ENCODE data around the gene SMARCD1.
"Not testable (repeated sequence)": the region's sequence is repeated elsewhere in the genome, so short reads cannot be mapped to it uniquely, and the experiment has no call there.

Gene SMARCD1

DNA sequence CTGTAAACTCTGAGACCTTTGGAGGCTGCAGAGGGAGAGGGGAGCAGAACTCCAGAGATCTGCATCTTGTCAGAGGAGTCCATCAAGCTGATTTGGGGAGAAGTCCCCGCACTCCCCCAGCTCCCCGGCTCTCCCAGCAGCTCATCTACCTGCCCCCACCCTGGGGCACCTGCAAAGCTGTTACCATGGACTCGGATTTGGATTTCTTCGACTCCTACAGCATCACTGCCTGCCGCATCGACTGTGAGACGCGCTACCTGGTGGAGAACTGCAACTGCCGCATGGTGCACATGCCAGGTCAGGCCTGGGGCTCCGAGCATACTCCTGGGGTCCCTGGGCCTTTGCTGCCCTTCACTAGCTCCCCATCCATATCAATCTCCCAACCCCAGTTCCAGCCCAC, 6.9 kb upstream of the SMARCD1 start:
- no peak for DNase-seq

DNA sequence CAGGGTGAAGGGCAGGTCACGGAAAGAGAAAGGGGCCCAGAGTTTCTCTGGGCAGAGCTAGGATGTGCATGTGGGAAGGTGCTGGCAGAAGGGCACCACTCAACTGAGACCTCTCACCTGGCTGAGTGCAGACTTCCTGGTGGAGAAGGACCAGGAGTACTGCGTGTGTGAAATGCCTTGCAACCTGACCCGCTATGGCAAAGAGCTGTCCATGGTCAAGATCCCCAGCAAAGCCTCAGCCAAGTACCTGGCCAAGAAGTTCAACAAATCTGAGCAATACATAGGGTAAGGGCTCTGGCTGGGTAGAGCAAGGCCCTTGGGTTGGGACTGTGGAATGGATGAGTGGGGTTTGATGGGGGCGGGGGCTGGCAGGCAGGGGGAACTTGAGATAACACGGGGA, 5.4 kb upstream of the SMARCD1 start:
- no peak for DNase-seq

DNA sequence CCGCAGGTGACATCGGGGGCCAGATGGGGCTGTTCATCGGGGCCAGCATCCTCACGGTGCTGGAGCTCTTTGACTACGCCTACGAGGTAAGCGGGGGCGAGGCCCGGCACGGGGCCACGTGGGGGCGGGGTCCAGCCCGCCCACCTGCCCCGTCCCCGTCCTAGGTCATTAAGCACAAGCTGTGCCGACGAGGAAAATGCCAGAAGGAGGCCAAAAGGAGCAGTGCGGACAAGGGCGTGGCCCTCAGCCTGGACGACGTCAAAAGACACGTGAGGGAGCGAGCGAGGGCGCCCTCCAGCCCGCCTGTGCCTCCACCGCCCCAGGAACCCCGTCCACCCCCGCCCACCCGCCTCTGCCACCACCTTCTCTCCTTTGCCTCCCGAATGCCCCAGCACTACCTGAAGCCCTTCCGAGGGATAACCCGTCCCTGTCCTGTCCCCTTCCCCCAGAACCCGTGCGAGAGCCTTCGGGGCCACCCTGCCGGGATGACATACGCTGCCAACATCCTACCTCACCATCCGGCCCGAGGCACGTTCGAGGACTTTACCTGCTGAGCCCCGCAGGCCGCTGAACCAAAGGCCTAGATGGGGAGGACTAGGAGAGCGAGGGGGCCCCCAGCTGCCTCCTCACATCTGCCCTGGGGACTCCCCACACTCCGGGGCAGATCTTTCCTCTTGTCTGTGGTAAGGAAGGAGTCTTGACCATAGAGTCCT, 3.9 kb upstream of the SMARCD1 start:
- no peak for DNase-seq

DNA sequence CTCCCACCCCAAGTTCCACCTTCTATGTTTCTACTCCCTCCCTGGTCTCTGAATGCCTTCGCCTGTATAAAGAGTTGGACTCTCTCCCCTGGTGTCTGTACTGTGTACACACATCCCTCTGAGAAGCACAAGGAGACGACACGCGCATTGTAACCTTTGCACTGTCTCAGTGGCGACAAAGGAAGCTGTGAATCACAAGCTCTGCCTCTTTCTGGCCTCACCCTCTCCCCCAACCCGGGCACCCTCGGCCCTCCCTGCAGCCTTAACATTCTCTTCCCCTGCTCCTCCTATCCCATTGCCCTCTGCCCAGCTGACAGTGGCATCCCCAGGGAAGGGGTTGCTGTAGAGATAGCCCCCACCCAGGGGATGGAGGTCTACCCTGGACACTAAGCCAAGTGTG, 2.5 kb upstream of the SMARCD1 start:
- no peak for DNase-seq

DNA sequence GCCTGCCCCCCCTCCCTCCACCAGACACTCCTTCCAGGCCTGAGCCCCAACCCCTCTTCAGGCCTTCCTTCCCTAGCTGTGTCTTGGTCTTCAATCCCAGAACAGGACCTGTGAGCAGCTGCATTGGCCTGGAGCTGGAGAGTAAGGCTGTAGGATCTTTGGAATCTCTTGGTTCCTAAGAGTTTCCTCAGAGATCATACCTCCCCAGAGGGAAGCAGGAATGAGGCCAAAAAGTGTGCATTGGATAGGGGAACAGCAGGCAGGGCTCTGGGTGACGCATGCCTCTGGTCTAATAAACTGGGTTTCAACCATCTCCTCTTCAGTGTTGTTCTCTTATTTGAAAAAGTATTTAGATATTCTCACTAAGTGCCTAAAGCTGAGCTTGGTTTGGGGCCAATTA, 1.8 kb upstream of the SMARCD1 start:
- DNase-seq, result no peak

DNA sequence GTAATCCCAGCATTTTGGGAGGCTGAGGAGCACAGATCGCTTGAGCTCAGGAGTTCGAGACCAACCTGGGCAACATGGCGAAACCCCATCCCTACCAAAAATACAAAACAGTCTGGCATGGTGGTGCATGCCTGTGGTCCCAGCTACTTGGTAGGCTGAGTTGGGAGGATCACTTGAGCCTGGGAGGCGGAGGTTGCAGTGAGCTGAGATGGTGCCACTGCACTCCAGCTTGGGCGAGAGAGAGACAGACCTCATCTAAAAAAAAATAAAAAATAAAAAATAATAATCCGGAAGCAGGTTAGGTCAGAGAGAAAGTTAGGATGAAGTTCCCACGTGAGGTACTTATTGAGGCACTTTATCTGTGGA, 750 bp upstream of the SMARCD1 start:
- DNase-seq, result not testable (repeated sequence)

DNA sequence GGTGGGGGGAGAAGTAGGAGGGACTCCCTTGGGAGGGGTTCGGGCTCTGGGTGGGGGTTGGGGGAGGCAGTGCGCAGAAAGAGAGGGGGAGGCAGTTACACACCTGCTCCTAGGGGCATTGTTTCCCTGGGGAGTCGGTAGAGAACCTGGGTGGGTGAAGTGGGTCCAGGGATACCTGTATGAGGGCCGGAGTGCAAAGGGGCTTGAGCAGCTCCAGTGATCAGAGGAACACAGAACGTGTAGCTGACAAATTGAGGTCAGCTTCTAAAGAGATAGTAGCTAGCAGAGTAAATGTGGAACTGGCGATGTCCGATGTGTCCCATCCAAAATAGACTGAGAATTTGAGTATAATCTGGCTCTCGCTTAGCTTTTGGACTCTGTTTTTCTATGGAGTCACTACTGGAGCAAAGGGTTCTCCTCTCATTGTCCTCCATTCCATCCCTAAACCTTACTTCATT, 502 bp downstream of the SMARCD1 start:
- DNase-seq, result no peak

DNA sequence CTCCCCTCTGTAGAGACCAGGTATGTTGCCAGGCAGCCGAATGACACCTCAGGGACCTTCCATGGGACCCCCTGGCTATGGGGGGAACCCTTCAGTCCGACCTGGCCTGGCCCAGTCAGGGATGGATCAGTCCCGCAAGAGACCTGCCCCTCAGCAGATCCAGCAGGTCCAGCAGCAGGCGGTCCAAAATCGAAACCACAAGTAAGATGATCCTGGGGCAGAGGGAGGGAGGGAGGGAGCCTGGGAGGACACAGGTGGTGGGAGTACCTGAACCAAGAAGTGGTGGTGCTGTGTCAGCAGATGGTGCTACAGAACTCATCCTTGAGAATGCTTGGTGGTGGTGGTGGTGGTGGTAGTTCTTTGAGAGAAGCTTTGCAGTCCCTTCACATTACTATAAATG, 1.0 kb downstream of the SMARCD1 start:
- DNase-seq, result no peak

DNA sequence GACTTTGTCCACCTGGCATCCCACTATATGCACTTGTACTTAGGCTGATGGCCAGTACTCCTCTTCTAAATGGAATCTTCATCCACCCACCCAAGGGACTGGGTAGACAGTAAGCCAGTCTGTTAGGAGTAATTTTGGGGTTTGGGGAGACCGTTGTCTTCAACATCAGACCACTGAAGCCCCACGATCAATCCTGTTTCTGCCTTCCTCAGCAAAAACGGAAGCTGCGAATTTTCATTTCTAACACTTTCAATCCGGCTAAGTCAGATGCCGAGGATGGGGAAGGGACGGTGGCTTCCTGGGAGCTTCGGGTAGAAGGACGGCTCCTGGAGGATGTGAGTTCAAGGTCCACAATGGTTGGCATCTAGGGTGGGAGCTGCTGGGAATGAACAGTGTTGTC, 2.0 kb downstream of the SMARCD1 start:
- no peak for DNase-seq

DNA sequence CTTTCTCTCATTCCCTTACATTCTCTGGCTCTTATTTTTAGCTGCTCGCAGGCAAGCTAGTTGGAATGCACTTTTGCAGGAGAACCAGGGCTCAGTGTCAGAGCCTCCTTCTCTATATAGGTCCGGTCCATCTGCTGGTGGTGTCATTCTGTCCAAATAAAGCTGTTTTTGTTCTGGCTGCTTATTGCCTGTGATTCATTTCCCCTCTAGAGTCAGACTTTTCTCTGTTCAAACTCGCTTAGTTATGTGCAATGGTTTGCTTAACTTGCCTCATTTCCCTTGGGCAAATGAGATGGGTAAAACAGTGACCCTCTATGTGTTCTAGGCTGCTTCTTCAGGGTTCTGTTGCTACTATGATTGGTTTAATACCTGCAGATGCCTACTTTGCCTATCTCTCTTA, 2.9 kb downstream of the SMARCD1 start:
- DNase-seq, result no peak

DNA sequence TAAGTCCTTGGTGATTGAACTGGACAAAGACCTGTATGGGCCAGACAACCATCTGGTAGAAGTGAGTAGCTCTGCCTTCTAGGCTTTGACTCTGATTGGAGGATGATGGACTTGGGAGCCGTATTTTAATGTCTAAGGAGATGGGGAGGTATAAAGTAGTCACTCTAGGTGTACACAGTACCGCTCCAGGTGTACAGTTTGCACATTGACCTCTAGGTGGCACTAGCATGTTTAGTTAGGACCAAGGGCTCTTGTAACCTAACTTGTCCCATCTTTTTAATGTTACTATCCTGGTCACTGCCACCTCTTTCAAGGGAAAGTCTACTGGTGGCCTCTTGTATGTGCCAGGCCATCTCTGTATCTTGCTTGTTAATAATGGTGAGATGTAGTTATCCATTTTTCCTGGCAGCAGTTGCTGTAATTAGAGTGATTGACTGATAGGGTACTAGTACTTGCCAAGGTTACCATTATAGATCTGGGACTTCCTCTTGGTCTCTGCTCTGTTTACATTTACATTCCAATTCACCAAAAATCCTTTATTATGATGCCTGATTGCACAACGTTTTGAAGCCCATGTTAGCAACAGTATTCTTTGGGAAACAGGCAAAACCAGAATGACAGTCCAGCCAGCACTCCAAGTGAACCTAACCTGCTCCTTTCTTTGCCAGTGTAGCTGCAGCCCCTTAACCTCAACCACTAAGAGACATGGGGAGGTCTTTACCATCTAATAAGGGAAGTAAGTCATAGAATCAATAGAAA, 3.6 kb downstream of the SMARCD1 start:
- DNase-seq, result no peak

DNA sequence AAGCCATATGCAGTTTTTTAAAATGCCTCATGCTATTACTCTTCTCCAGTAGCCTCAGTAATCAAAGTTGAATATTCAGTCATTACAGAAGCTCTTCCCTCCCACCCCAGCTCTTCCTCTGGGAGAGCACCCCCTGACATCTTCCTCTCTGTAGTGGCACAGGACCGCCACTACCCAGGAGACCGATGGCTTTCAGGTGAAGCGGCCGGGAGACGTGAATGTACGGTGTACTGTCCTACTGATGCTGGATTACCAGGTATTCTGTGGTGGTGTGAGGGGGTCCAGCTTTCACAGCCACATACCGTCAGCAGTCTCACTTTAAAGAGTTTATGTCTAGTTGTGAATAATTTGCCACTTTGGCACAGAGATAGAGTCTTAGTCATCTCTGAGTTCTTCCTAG, 4.6 kb downstream of the SMARCD1 start:
- DNase-seq, result no peak

DNA sequence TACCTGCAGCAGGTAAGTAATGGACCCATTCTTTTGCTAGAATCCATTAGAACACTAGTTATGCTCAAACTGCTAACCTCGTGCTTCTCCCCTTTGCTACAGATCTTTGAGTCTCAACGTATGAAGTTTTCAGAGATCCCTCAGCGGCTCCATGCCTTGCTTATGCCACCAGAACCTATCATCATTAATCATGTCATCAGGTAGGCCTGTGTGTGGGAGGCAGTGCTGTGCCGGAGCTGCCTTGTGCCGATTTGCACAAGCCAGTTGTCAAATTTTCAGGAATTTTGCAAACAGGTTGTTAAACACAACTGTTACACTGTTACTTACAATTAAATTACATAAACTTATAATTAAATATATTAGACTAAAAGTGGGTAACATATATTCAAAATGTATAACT, 5.2 kb downstream of the SMARCD1 start:
- no peak for DNase-seq

DNA sequence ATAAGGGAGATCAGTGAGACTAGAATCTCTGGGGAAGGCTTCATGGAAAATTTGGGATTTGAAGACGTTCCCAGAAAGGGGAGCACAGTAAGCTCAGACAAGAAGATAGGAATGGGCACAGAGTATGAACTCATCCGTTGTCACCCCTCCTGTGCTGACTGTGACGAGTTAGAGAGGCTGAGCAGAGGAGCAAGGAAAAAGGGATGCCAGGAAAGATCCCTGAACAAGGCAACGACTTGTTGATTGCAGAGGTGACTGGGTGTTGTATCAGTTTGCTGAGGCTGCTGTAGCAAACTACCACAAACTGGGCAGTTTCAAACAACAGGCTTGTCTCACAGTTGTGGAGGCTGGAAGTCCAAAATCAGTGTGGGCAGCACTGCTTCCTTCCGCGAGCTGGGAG, 12.8 kb downstream of the SMARCD1 start:
- DNase-seq, result no peak

DNA sequence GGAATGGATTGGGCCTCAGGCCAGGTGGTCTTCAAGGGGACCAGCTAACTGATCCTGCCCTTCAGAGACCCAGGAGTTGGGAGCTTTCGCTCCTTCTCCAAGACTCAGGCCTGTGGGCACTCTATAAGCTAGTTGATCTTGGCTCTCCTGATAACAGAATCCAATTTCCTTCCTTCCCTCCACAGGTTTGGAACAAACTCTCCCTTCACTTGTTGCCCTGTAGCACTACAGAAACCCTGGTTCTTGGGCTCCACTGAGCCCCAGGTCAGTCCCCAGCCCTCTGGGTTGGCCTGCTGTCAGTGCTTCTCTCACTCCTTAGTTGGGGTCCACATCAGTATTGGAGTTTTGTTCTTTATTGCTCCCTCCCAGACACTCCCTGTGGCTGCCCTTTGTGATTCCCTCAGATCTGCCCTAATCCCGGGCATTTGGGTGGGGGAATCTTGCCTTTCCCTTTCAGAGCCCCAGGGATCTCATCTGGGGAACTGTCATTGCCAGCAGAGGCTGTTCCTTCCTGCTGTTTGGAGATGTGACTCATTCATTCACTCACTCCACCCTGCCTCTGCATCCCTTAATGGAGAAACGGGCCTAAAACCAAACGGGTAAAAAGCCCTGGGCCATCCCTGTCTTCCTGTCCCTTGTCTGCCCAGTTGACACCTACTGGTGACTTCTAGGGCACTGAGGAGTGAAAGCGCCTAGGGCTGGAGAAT, 14.3 kb downstream of the SMARCD1 start:
- DNase-seq, result no peak

DNA sequence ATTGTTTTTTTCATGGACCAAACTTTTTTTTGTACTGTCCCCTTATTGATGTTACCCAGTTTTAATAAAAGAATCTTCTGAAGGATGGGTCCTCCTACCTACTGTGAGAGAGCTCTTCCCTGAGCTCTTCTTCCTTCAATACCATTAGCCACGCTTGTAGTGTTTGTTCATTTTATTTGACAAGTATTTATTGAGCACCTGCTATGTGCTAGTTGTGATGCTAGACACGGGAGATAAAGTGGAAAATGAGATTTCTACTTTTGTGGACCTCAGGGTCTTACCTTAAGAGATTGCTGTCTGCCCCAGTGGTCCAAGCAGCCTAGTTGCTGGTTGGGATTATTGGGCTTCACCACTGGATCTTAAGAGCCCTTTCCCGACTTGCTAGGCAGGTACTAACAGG, 15.4 kb downstream of the SMARCD1 start:
- DNase-seq, result no peak

DNA sequence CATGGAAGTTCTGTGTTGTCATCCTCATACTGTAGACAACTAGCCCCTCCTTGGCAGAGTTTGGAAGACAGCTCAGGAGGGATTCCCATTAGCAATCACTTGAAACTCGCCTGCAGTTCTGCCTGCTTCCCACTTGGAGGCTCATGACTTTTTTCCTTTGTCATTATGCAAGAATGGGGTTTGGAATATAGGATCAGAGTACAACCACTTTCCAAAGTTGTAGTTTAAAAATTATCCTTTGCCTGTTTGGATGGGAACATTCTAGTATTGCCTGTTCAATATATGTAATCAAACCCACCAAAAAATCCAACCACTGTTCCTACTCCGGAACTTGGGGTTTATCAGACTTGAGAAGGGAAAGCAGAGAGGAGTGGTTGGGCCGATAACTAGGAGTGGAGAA, 16.5 kb downstream of the SMARCD1 start:
- no peak for DNase-seq

DNA sequence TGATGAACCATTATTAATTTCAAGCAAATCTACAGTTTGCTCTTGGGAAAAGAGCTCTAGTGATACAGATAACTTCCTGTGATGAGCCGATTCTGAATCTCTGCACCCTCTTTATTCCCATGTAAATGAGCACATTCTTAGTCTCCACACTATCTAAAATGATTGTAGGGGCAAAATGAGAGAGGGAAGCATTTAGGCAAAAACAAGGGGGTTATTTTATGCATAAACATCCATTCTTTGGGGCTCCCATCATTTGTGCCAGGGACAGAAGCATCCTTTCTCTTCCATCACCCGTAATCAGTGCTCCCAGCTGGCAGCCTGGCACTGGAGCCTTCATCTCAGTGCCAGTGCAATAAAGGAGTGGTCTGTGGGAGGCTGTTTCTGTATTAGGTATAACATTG, 17.0 kb downstream of the SMARCD1 start:
- no peak for DNase-seq

DNA sequence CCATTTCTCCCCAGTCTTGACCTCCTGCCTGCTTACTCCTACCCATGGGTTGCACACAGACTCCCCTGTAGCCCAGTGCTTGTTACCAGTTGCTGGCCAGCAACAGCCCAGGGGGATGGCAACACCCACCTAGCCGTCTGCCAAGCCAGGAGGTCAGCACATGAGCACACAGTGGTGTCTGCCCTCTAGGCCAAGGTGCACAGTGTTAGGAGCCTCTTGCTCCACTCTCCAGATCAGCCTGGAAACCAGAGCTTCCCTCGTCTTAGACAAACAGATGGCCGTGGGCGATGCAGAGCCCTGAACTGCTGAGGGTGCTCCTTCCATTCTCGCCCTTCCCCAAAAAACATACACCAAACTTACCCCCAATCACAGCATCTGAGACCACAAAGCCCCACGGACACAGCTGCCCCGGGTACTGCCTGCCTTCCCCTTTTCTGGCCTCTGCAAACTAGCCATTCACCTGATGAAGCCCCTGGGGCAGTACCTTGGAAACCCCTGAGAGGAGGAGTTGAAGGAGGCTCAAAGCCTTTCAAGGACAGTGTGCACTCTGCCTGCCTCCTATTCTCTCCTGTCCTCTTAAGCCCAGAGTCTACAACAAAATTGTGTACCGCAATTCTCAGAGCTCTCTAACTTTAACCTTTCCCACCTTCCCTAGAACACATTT, 17.6 kb downstream of the SMARCD1 start:
- DNase-seq, result no peak

DNA sequence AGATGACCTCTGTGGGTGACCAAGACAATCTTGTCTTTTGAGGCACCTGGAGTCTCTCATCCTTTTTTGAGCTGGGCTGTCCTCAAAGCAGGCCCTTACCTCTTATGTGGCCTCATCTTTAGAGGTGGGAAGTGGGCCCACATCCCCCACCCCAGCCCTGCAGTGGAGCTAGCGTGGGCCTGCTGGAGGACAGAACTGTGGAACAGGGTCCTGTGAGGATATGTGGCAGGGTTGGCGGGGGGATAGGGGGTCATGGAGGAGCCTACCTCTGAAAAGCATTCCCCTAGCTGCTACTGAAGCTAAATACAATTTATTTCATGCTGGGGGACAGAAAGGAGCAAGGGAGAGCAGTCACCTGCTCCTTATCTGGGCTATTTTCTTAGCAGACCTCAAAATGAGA, 18.2 kb downstream of the SMARCD1 start:
- no peak for DNase-seq

DNA sequence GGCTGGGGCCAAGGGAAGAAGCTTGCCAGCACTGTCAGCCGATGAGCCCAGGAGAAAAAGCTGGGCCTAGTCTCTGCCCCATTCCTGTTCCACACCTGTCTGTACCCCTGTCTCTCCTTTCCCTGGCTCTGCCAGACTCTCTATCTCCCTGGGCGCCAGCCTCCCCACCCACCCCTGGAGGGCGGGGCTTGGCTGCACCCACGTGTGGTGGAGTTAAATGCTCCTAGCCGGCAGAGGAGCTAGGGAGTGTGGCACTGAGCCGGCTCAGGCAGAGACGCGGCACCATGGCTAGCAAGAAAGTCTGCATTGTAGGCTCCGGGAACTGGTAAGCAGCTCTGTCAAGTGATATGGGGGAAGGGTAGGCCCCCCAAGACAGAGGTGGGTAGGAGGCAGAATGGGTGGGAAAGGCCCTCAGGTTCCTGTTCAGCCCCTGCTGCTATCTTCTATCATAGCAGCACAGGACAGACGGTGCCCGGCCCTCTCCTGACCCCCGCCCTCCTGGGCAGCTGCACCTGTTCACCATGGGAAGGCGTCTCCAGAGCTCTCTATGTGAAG, 18.7 kb downstream of the SMARCD1 start, which contains the start of gene GPD1:
TSS of gene GPD1 (plus strand) at position 242 of the 555 bp plus-strand sequence. CDS start at position 285, 43 bp downstream.
- DNase-seq, result no peak

DNA sequence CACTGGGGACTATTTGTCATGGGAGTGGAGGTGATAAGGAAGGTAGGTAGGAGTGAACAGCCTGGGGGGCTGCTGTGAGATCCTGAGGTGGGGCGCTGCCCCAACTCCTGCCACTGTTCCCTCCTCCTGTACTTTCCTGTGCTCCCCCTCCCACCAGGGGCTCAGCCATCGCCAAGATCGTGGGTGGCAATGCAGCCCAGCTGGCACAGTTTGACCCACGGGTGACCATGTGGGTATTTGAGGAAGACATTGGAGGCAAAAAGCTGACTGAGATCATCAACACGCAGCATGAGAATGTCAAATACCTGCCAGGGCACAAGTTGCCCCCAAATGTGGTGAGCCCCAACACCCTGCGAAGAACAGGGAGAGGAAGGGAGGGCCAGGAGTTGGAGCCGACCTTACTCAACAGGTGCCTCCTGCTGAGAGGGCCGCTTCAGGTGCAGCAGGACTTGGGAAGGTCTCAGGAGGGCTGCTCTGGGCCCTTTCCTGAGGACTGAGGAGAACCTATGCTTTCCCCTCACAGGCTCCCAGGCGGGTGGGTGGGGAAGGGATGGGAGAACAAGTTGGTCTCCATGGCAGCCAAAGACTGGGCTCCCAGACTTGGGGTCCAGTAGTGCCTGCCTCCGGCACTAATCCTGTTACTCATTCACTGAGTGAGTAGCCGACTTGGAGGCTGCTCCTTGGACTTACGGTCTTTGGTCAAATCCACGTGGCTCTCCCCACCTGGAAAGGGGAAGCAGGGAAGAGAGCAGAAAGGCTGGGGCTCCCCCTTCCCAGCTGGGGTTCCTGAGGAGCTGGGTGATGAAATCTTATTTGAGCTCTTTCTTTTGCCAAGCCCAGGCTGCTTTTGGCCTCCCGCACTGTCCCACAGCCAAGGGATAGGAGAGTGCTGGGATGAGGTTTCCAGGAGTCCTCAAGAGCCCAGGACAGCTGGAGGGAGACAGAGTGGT, 19.6 kb downstream of the SMARCD1 start:
- DNase-seq, result no peak
